GM23248 (cell line): ENCODE results near the gene ACADM. TPM values are rescaled to one million over a fixed set of nuclear protein-coding genes. Genes with fewer than 3 reads are reported as not detected.
"Not testable (repeated sequence)": the region's sequence is repeated elsewhere in the genome, so short reads cannot be mapped to it uniquely, and the experiment has no call there.

ENCODE experiments used
- DNase-seq: peaks from one replicate; pipeline ENCODE4 v3.0.0-alpha.2; 2015
- H2AFZ ChIP-seq: fragments of 200-600 bp; sonication (generic); 2 replicates; pipeline ENCODE4 v1.6.1; 2016; ENCODE audit warnings: antibody characterized with exemption
- H3F3A ChIP-seq: fragments of 200-600 bp; sonication (generic); 2 replicates; pipeline ENCODE4 v1.6.1; 2016; ENCODE audit warnings: mild to moderate bottlenecking, antibody characterized with exemption, mixed run types; ENCODE audit not compliant: insufficient read depth
- H3K27ac ChIP-seq: fragments of 200-600 bp; sonication (generic); 2 replicates; pipeline ENCODE4 v1.5.1; 2016; ENCODE audit warnings: mild to moderate bottlenecking
- H3K27me3 ChIP-seq: fragments of 200-600 bp; sonication (generic); replicated peaks from 2 replicates; pipeline ENCODE4 v1.6.1; 2016; ENCODE audit warnings: mild to moderate bottlenecking; ENCODE audit not compliant: insufficient read depth
- H3K36me3 ChIP-seq: fragments of 200-600 bp; sonication (generic); 2 replicates; pipeline ENCODE4 v1.6.1; 2016; ENCODE audit warnings: low read depth, mild to moderate bottlenecking
- H3K4me1 ChIP-seq: fragments of 200-600 bp; sonication (generic); 2 replicates; pipeline ENCODE4 v1.6.1; 2016; ENCODE audit warnings: mild to moderate bottlenecking; ENCODE audit not compliant: insufficient read depth
- H3K4me2 ChIP-seq: fragments of 200-600 bp; sonication (generic); one replicate; pipeline ENCODE4 v1.6.1; 2016; ENCODE audit warnings: mild to moderate bottlenecking; ENCODE audit not compliant: unreplicated experiment
- H3K4me3 ChIP-seq: fragments of 200-600 bp; sonication (generic); 2 replicates; pipeline ENCODE4 v1.5.1; 2016; ENCODE audit warnings: mild to moderate bottlenecking
- H3K79me2 ChIP-seq: fragments of 200-600 bp; sonication (generic); 2 replicates; pipeline ENCODE4 v1.6.1; 2016; ENCODE audit warnings: mild to moderate bottlenecking; ENCODE audit not compliant: insufficient read depth
- H3K9ac ChIP-seq: fragments of 200-600 bp; sonication (generic); 2 replicates; pipeline ENCODE4 v1.6.1; 2016; ENCODE audit warnings: mild to moderate bottlenecking
- H3K9me2 ChIP-seq: fragments of 200-600 bp; sonication (generic); 2 replicates; pipeline ENCODE4 v1.6.1; 2016; ENCODE audit warnings: mixed run types, mild to moderate bottlenecking, moderate library complexity; ENCODE audit not compliant: insufficient read depth
- H3K9me3 ChIP-seq: fragments of 200-600 bp; sonication (generic); one replicate; pipeline ENCODE4 v1.6.1; 2017; ENCODE audit warnings: low read depth
- H4K20me1 ChIP-seq: fragments of 200-600 bp; sonication (generic); 2 replicates; pipeline ENCODE4 v1.6.0; 2016; ENCODE audit not compliant: insufficient read depth
- EZH2 ChIP-seq: fragments of 200-600 bp; sonication (generic); IDR thresholded peaks from 2 replicates; pipeline ENCODE4 v1.6.1; 2018; ENCODE audit warnings: antibody characterized with exemption, mild to moderate bottlenecking; ENCODE audit not compliant: insufficient read depth, poor library complexity, severe bottlenecking
- EZH2phosphoT487 ChIP-seq: fragments of 200-600 bp; sonication (generic); IDR thresholded peaks from 2 replicates; pipeline ENCODE4 v1.6.1; 2018; ENCODE audit warnings: antibody characterized with exemption, moderate library complexity, mild to moderate bottlenecking, low read depth; ENCODE audit not compliant: insufficient read depth
- WGBS, 2 experiments: methylation state at CpG; one replicate each; pipeline ENCODE4 v1.1.6; 2015 to 2017; ENCODE audit warnings: low lambda C conversion rate in 2 of 2, low coverage in 1 of 2; ENCODE audit errors: missing lambda C conversion rate in 2 of 2; 5-methylcytosine and 5-hydroxymethylcytosine counted together
- in situ Hi-C: fragments of 300-500 bp; cut with MboI; formaldehyde crosslinking; loops from 2 replicates; pipeline ENCODE4 v1.15.0; 2020
- polyA plus RNA-seq: library from polyadenylated mRNA; unstranded; fragments of >200 nt; fragmentation: Nextera tagmentation; extraction: Ambion mirVana; gene quantifications from 2 replicates; pipeline ENCODE4 v1.2.1, GENCODE V29; 2016
- small RNA-seq: library from RNA; depleted of rRNA; stranded (forward); fragments of <200 nt; gene quantifications from one replicate; pipeline ENCODE3, GENCODE V24; 2014; ENCODE audit warnings: low read depth, low replicate concordance
- total RNA-seq: library from RNA; depleted of rRNA; stranded (reverse); fragments of >200 nt; shearing (Covaris generic); gene quantifications from 2 replicates; pipeline ENCODE4 v1.2.3, GENCODE V29; 2014; rRNA removed

Gene ACADM
- total and polyA plus RNA-seq, 2 experiments from 2014 or later: 32.6 to 37.5 TPM

GRCh38 chr1:75808921-75809320, 84.4 kb downstream of the ACADM start:
- H3K9me2 ChIP-seq: no peaks in the 10 kb centered on the region
- no peak overlapping the region for H3K4me2 ChIP-seq
- no peak overlapping the region for H3K27ac ChIP-seq
- H3K4me3 ChIP-seq: no peak overlapping the region
- peaks cover 9% of the 10 kb centered on the region for H3K4me1 ChIP-seq
- DNase-seq: no peak
- H3K9ac ChIP-seq: no peak overlapping the region
- peaks cover 4% of the 10 kb centered on the region; the same call in 1 of the 2 replicates for H3F3A ChIP-seq
- no peak for TF ChIP-seq EZH2phosphoT487
- no peak for TF ChIP-seq EZH2
- no peaks in the 10 kb centered on the region for H3K79me2 ChIP-seq
- in situ Hi-C loops: no loop called here
- H2AFZ ChIP-seq: no peak overlapping the region
- no peaks in the 10 kb centered on the region for H3K36me3 ChIP-seq
- H3K9me3 ChIP-seq: no peaks in the 10 kb centered on the region
- H4K20me1 ChIP-seq: no peaks in the 10 kb centered on the region
- 90 to 95% methylated on average over 4 of the region's 4 CpGs for WGBS, 2 experiments
- no peaks in the 10 kb centered on the region for H3K27me3 ChIP-seq

- WGBS, 2 experiments: 89 to 93% methylated on average over 3 of the region's 3 CpGs
- H3K9ac ChIP-seq, H3K9me2 ChIP-seq, H3K4me1 ChIP-seq, H3F3A ChIP-seq, H3K79me2 ChIP-seq, H2AFZ ChIP-seq, H3K9me3 ChIP-seq, H3K36me3 ChIP-seq, in situ Hi-C loops, H4K20me1 ChIP-seq, H3K27ac ChIP-seq, H3K4me2 ChIP-seq, H3K4me3 ChIP-seq, DNase-seq, H3K27me3 ChIP-seq: not testable (repeated sequence)
These were observed 85.6 kb downstream of the ACADM start for GRCh38 chr1:75810113-75810512.

GRCh38 chr1:75811211-75811981, 86.9 kb downstream of the ACADM start:
- peaks cover 4% of the 10 kb centered on the region; the same call in 1 of the 2 replicates for H3F3A ChIP-seq
- no peak for TF ChIP-seq EZH2phosphoT487
- TF ChIP-seq EZH2: no peak
- H3K4me3 ChIP-seq: no peak overlapping the region
- H3K27me3 ChIP-seq: no peaks in the 10 kb centered on the region
- H3K9ac ChIP-seq: no peak overlapping the region
- no peaks in the 10 kb centered on the region for H3K36me3 ChIP-seq
- 8 to 12% methylated on average over 1 of the region's 1 CpG for WGBS, 2 experiments
- no peak overlapping the region for H3K27ac ChIP-seq
- H3K4me2 ChIP-seq: no peak overlapping the region
- H2AFZ ChIP-seq: no peak overlapping the region
- in situ Hi-C loops: no loop called here
- H3K9me2 ChIP-seq: no peaks in the 10 kb centered on the region
- peaks cover 9% of the 10 kb centered on the region for H3K4me1 ChIP-seq
- H3K79me2 ChIP-seq: no peaks in the 10 kb centered on the region
- no peaks in the 10 kb centered on the region for H4K20me1 ChIP-seq
- peak; percentile 53 for DNase-seq
- no peaks in the 10 kb centered on the region for H3K9me3 ChIP-seq

GRCh38 chr1:75812065-75812464, 87.6 kb downstream of the ACADM start:
- H2AFZ ChIP-seq: no peak overlapping the region
- H3K27me3 ChIP-seq: no peaks in the 10 kb centered on the region
- WGBS, 2 experiments: 80 to 83% methylated on average over 3 of the region's 3 CpGs
- TF ChIP-seq EZH2phosphoT487: no peak
- TF ChIP-seq EZH2: no peak
- H3K4me2 ChIP-seq: no peak overlapping the region
- no peaks in the 10 kb centered on the region for H3K79me2 ChIP-seq
- no peak overlapping the region for H3K27ac ChIP-seq
- no peaks in the 10 kb centered on the region for H4K20me1 ChIP-seq
- H3K4me3 ChIP-seq: no peak overlapping the region
- H3K36me3 ChIP-seq: no peaks in the 10 kb centered on the region
- peaks cover 4% of the 10 kb centered on the region; the same call in 1 of the 2 replicates for H3F3A ChIP-seq
- H3K9ac ChIP-seq: no peak overlapping the region
- in situ Hi-C loops: no loop called here
- H3K4me1 ChIP-seq: peaks cover 9% of the 10 kb centered on the region
- H3K9me3 ChIP-seq: no peaks in the 10 kb centered on the region
- no peak for DNase-seq
- no peaks in the 10 kb centered on the region for H3K9me2 ChIP-seq

Small RNAs within 50 kb of the gene (small RNA-seq; reads per million reads assigned to genes)
- gene SNORD45A: not detected
- gene SNORD45B: not detected
- gene SNORD45C: not detected

Other genes with a start within 250 kb of the ACADM start
- not detected in 2 replicates for gene SLC44A5, start 113.6 kb upstream of the ACADM start, total RNA-seq
- not detected in 2 replicates for gene SLC44A5, start 113.6 kb upstream of the ACADM start, polyA plus RNA-seq
- 75.0 and 75.9 TPM in 2 replicates for gene RABGGTB, start 61.5 kb downstream of the ACADM start, total RNA-seq
- 22.8 and 26.9 TPM in 2 replicates for gene RABGGTB, start 61.5 kb downstream of the ACADM start, polyA plus RNA-seq
- gene MSH4, start 72.2 kb downstream of the ACADM start, total RNA-seq: not detected in 2 replicates
- 0.14 TPM in 1 of 2 replicates, not detected in the other for gene MSH4, start 72.2 kb downstream of the ACADM start, polyA plus RNA-seq
- gene ASB17, start 207.7 kb downstream of the ACADM start, total RNA-seq: not detected in 2 replicates
- gene ASB17, start 207.7 kb downstream of the ACADM start, polyA plus RNA-seq: not detected in 2 replicates